Activated CD4-positive, alpha-beta T cell treated with anti-CD3 and anti-CD28 coated beads for 36 hours (primary cell): ENCODE data around the gene NBAS. TPM values are rescaled to one million over a fixed set of nuclear protein-coding genes. Genes with fewer than 3 reads are reported as not detected.

ENCODE experiments used
- ATAC-seq: fragments of 200-7000 bp; cut with Tn5 transposase; one replicate; pipeline ENCODE4 v1.10.0; 2021; ENCODE audit warnings: mild to moderate bottlenecking, moderate library complexity
- CTCF ChIA-PET: fragments of 350-600 bp; sonication (Branson Sonifier 250); formaldehyde crosslinking; loops from one replicate; lab custom pipeline; 2021; ENCODE audit warnings: antibody characterized with exemption; lab: Charles Lee
- POLR2A ChIA-PET: fragments of 350-600 bp; sonication (Branson Sonifier 250); formaldehyde crosslinking; loops from one replicate; lab custom pipeline; 2021; ENCODE audit warnings: antibody characterized with exemption, inconsistent platforms; lab: Charles Lee
- DNase-seq: peaks from one replicate; pipeline ENCODE4 v3.0.0-alpha.2; 2020
- H3K27ac Mint-ChIP-seq: one replicate; pipeline ENCODE4 v1.8.0; 2021; ENCODE audit warnings: mixed read lengths
- H3K27me3 Mint-ChIP-seq: one replicate; pipeline ENCODE4 v1.8.0; 2021; ENCODE audit warnings: mixed read lengths
- H3K36me3 Mint-ChIP-seq: one replicate; pipeline ENCODE4 v1.8.0; 2021; ENCODE audit warnings: low read depth, mixed read lengths
- H3K4me1 Mint-ChIP-seq: one replicate; pipeline ENCODE4 v1.8.0; 2021; ENCODE audit warnings: mixed read lengths
- H3K4me3 Mint-ChIP-seq: one replicate; pipeline ENCODE4 v1.8.0; 2021; ENCODE audit warnings: mild to moderate bottlenecking, moderate library complexity, mixed read lengths
- H3K9me3 Mint-ChIP-seq: one replicate; pipeline ENCODE4 v1.8.0; 2021; ENCODE audit warnings: low read depth, mixed read lengths
- intact Hi-C, 2 experiments: fragments of 100-400 bp; cut with DNase I in 1 of 2; cut with micrococcal nuclease in 1 of 2; formaldehyde crosslinking; loops; one replicate each; pipeline versions ENCODE4 v1.14.2 to v1.15.1; 2022 to 2024; cut with DNase I, micrococcal nuclease
- total RNA-seq, 2 experiments: library from RNA; stranded (reverse); gene quantifications; one replicate each; pipeline ENCODE4 v1.2.3, GENCODE V29; 2021

The NBAS gene
- total RNA-seq, 2 experiments from 2014 or later: 38.1 to 44.3 TPM

DNA sequence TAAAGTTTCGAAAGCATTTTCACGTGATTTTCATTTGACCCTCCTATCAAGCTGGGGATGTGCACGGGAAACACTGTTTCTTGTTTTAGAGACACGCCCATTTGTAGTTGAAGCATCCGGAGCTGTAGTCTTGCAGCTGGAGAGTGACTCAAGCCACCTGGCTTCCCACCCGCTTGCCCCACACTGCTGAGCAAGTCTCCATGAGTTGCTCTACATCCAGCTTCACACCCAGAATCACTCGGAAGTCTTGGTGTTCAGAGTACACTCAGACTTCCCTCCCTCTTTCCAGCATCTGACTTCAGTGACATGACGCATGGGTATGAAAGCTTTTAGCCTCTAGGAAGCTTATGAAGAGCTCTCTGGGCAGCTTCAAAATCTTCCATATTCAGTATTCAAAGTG lies 262.4 kb downstream of the NBAS start:
- H3K27ac Mint-ChIP-seq: no peak overlapping the region
- POLR2A ChIA-PET: no interaction called here
- no peak overlapping the region for H3K4me3 Mint-ChIP-seq
- H3K9me3 Mint-ChIP-seq: no peaks in the 10 kb centered on the region
- H3K27me3 Mint-ChIP-seq: no peaks in the 10 kb centered on the region
- H3K36me3 Mint-ChIP-seq: peaks cover 45% of the 10 kb centered on the region
- H3K4me1 Mint-ChIP-seq: peaks cover 19% of the 10 kb centered on the region
- DNase-seq (no peak), ATAC-seq (no peak)
- intact Hi-C loops: no loop called here
- CTCF ChIA-PET: interaction anchor here (0.9 kb wide), 1 partner anchor 65 kb away, joined by 3 read pairs; no protein-coding TSS in a partner anchor

DNA sequence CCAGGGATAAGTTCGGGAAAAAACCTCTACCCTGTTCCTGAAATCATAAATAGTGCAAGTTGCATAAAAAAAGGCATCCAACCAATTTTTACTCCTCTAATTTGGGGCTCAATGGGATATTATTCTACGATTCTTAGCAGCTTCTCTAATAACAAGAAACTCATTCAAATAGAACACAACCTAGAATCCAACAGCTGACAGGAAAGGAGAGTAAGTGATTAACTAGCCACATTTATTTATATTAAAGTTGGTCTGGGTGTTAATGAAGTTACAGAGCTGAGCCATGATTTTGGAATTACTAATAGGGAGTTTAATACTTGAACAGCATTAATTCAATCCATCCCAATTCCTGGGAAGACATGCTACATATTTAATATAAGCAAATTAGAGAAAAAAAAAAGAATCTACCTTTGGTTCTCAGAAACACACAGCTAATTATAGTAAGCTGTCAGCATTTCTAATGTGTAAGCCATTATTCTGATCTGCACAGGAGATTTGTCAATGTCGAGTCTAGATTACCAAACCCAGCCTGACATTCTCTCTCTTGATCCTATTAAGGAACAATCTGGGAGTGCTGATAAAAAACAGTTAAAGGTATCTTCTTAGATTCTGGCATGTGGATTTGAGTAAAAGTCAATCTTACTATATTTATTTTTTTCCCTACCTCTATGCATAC lies 267.7 kb downstream of the NBAS start:
- no peaks in the 10 kb centered on the region for H3K27me3 Mint-ChIP-seq
- ChIA-PET CTCF (no interaction called here), POLR2A (no interaction called here)
- H3K4me1 Mint-ChIP-seq: no peaks in the 10 kb centered on the region
- intact Hi-C loops: no loop called here
- no peaks in the 10 kb centered on the region for H3K9me3 Mint-ChIP-seq
- no peak overlapping the region for H3K27ac Mint-ChIP-seq
- ATAC-seq (no peak), DNase-seq (no peak)
- H3K36me3 Mint-ChIP-seq: peaks cover 36% of the 10 kb centered on the region
- H3K4me3 Mint-ChIP-seq: no peak overlapping the region

DNA sequence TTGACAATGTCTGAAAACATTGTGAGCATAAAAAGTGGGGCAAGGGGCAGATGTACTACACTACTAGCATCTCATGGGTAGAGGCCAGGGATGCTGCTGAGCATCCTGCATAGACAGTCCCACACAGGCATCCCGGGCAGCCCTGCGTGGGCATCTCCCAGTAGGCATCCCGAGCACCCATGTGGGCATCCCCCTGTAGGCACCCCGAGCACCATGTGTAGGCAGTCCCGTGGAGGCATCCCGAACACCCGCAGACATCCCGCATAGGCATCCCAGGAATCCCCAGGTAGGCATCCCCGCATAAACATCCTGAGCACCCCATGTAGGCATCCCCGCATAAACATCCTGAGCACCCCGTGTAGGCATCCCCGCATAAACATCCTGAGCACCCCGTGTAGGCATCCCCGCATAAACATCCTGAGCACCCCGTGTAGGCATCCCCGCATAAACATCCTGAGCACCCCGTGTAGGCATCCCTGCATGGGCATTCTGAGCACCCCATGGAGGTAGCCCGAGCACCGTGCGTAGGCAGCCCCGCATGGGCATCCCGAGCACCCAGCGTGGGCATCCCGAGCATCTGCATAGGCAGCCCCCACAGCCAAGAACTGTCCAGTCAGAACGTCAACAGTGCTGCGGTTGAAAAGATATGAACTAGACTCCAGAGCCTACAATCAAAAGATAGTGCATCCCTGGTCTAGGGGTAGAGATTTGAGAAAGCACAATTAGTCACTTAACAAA lies 273.5 kb downstream of the NBAS start:
- ChIA-PET POLR2A (no interaction called here), CTCF (no interaction called here)
- Mint-ChIP-seq H3K4me1 (no peaks in the 10 kb centered on the region), H3K36me3 (peaks cover 38% of the 10 kb centered on the region), H3K4me3 (no peak overlapping the region), H3K27ac (no peak overlapping the region), H3K27me3 (no peaks in the 10 kb centered on the region), H3K9me3 (no peaks in the 10 kb centered on the region)
- intact Hi-C loops: no loop called here
- DNase-seq (no peak), ATAC-seq (no peak)

DNA sequence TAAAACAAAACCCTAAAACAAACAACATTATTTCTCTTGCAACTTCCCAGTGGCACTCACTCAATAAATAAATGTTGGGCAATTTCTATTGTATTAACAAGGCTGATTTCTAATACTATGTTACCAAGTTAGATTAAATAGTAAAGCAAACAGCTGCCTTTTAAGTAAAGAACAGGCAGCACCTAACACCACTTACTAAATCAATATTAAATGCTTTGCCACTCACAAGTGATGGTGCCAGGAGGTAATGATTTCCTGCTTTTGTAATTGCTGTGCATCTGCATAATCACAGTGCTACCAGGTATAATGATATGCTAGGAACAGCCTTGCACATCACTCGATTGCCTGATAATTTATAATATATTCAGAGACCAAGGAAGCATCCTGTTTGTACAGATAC lies 276.5 kb downstream of the NBAS start:
- intact Hi-C loops: no loop called here
- ChIA-PET POLR2A (interaction anchor here (0.7 kb wide), 1 partner anchor 148 kb away, joined by 7 read pairs; no protein-coding TSS in a partner anchor), CTCF (interaction anchor here (0.6 kb wide), 2 partner anchors 12 to 47 kb away, joined by 3 to 5 read pairs; no protein-coding TSS in a partner anchor)
- DNase-seq (no peak), ATAC-seq (no peak)
- H3K27me3 Mint-ChIP-seq: no peaks in the 10 kb centered on the region
- H3K27ac Mint-ChIP-seq: no peak overlapping the region
- no peaks in the 10 kb centered on the region for H3K9me3 Mint-ChIP-seq
- H3K4me1 Mint-ChIP-seq: no peaks in the 10 kb centered on the region
- no peak overlapping the region for H3K4me3 Mint-ChIP-seq
- peaks cover 38% of the 10 kb centered on the region for H3K36me3 Mint-ChIP-seq

DNA sequence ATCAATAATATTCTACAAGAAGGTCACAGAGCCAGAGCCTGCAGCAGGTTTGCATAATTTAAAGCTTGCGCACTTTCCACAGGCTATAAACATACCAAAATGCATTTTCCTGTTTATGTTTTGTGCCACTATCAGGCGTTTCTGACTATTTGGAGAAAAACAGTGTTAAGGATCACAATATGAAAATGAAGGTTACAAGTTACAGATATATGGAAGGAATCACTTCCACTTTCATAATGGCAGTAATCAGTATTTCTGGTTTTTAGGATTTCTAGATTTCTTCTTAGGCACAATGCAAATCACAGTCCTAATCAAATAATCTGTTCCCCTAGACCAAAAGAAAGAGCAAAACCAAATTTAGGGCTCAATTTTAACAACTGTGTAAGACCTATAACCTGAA lies 279.5 kb downstream of the NBAS start:
- H3K36me3 Mint-ChIP-seq: peaks cover 40% of the 10 kb centered on the region
- intact Hi-C loops: no loop called here
- no peaks in the 10 kb centered on the region for H3K9me3 Mint-ChIP-seq
- DNase-seq (no peak), ATAC-seq (no peak)
- H3K27ac Mint-ChIP-seq: no peak overlapping the region
- no peaks in the 10 kb centered on the region for H3K27me3 Mint-ChIP-seq
- no peaks in the 10 kb centered on the region for H3K4me1 Mint-ChIP-seq
- ChIA-PET POLR2A (no interaction called here), CTCF (no interaction called here)
- H3K4me3 Mint-ChIP-seq: no peak overlapping the region

DNA sequence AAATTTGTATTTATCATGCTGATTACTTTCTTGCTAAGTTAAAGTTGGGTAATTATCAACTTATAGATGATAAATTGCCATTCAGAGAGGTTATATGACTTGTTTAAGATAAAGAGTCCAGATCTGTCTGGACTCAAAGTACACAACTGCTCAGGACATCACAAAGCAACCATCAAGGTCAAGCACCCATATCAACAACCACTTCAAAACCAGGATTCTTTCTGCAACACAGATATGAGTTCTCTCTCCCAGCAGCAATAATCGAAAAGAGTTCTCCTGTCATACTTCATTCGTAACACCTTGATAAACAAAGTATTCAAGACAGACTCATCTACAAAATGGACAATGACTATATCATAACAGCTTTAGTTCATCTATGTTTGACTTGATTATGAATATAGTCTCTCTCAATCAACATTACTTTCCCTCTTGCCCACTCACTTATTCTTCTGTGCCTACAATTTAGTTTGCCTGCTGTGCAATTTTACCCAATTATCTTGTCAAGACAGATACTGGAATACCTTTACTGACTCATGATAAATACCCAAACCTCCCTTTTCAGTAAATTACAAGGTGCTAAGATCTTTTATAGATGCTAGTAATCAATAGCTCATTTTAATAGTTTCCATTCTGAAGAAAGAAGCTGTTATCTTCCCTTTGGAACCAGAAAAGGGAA lies 281.8 kb downstream of the NBAS start:
- Mint-ChIP-seq H3K4me1 (no peaks in the 10 kb centered on the region), H3K27me3 (no peaks in the 10 kb centered on the region), H3K4me3 (no peak overlapping the region), H3K9me3 (no peaks in the 10 kb centered on the region), H3K36me3 (peaks cover 39% of the 10 kb centered on the region), H3K27ac (no peak overlapping the region)
- ChIA-PET POLR2A (no interaction called here), CTCF (no interaction called here)
- ATAC-seq (no peak), DNase-seq (no peak)
- intact Hi-C loops: no loop called here

DNA sequence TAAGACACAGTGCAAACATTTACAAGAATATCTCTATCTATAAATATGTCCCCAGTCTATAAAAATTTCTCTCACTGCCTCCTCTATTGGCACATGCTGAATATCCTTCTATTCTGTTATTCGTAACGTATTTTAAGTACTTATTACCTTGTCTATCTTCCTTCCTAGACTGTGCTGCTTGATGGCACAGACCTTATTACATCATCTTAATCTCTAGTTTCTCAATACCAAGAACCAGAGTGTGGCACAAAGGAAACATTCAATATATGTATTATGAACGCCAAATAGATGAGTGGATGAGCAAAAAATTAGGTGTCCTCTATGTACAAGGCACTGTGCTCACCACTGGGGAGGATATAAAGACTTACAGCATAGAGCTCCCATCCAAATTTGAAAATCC lies 282.8 kb downstream of the NBAS start:
- no peak for ATAC-seq
- POLR2A ChIA-PET: no interaction called here
- Mint-ChIP-seq H3K27me3 (no peaks in the 10 kb centered on the region), H3K4me3 (no peak overlapping the region), H3K36me3 (peaks cover 38% of the 10 kb centered on the region), H3K4me1 (no peaks in the 10 kb centered on the region), H3K27ac (no peak overlapping the region), H3K9me3 (no peaks in the 10 kb centered on the region)
- DNase-seq: no peak
- intact Hi-C loops: no loop called here
- CTCF ChIA-PET: no interaction called here

DNA sequence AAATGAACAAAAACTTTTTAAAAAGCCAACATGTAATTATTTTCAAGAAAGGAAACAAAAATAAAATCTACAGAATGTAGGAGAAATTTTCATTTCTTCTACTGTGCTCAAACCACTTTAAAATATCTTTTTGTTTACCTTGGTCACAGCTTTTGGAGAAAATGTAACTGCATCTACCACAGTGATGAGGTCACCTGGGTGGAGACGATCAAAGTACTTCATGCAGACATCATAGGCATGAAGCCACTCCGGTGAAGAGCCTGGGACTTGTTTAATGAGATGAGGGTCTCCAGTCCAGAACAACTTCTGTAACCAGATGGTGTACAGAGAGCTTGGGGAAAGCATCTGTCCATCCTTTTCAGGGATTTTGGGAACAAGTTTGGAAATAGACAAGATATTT lies 285.8 kb downstream of the NBAS start:
- H3K9me3 Mint-ChIP-seq: no peaks in the 10 kb centered on the region
- no peaks in the 10 kb centered on the region for H3K27me3 Mint-ChIP-seq
- POLR2A ChIA-PET: no interaction called here
- CTCF ChIA-PET: no interaction called here
- intact Hi-C loops: no loop called here
- DNase-seq: no peak
- H3K36me3 Mint-ChIP-seq: peaks cover 41% of the 10 kb centered on the region
- H3K27ac Mint-ChIP-seq: no peak overlapping the region
- no peak for ATAC-seq
- no peak overlapping the region for H3K4me3 Mint-ChIP-seq
- H3K4me1 Mint-ChIP-seq: no peaks in the 10 kb centered on the region

DNA sequence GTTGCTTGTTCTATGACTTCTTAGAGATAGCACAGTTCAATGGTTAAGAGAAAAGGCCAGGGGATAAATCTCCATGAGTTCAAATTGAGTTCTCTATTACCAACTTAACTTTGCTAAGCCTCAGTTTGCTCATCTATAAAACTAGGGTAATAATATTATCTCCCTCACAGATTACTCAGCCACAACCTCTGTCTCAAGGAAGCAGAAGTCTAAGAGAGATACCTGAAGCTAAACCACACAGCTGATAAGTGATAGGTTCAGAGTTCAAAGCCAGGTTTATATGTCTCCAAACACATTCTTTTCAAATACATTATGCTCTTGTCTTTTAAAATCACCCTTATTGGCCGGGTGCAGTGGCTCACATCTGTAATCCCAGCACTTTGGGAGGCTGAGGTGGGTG lies 287.7 kb downstream of the NBAS start:
- ChIA-PET POLR2A (no interaction called here), CTCF (no interaction called here)
- Mint-ChIP-seq H3K27ac (no peak overlapping the region), H3K27me3 (no peaks in the 10 kb centered on the region), H3K36me3 (peaks cover 45% of the 10 kb centered on the region), H3K4me1 (no peaks in the 10 kb centered on the region), H3K9me3 (no peaks in the 10 kb centered on the region), H3K4me3 (no peak overlapping the region)
- ATAC-seq (no peak), DNase-seq (no peak)
- intact Hi-C loops: no loop called here

DNA sequence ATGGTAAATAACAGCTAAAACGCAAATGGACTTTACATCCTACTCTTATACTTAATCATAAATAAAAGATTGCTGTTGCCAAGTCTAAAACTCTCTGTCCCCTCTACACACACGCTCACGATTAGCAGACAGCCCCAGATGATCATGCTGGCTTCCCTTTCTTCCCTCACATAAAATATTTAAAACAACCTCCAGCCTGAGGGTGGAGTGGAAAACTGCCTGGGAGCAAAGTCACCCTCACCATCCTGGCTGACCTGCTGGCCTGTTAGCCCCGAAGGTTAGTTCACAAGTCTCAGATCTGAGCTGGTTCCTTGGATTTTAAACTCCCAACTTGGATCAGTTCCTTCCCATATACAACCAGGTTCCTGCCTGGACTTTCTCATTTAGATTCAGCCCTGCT lies 288.2 kb downstream of the NBAS start:
- no peak for ATAC-seq
- Mint-ChIP-seq H3K36me3 (peaks cover 50% of the 10 kb centered on the region), H3K27me3 (no peaks in the 10 kb centered on the region), H3K9me3 (no peaks in the 10 kb centered on the region), H3K4me3 (no peak overlapping the region), H3K4me1 (no peaks in the 10 kb centered on the region), H3K27ac (no peak overlapping the region)
- intact Hi-C loops: no loop called here
- POLR2A ChIA-PET: no interaction called here
- CTCF ChIA-PET: interaction anchor here (0.6 kb wide), 1 partner anchor 28 kb away, joined by 3 read pairs; no protein-coding TSS in a partner anchor
- DNase-seq: no peak

DNA sequence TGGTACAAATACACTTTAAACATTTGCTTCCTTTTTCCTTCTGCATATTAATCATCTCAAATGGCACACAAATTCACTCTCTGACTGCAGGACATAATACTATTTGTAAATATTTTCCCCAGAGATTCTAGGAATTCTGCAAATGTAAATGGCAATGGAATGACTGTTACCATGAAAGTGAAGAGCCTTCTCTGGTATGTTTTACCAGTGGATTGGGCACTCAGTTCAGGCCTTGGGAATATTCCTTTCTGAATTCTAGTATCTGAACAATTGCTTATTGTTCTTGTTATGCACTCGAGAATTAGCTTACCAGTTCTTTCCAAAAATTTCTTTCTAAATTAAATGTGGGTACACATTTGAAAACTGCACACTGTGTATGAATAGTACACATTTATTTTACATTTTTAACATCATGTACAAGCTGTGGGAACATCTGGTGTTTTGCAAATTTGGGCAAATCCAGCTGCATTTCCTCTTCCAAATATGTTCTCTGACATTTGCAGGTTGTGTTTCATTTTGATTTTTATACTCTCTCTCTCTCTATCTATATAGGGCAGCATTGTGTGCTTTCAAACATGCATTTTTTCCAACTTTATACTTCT lies 289.1 kb downstream of the NBAS start:
- no peak for ATAC-seq
- ChIA-PET POLR2A (no interaction called here), CTCF (interaction anchor here (0.6 kb wide), 2 partner anchors 12 to 29 kb away, joined by 3 read pairs; no protein-coding TSS in a partner anchor)

More for the DNA sequence above, 289.1 kb downstream of the NBAS start:
- DNase-seq: no peak
- Mint-ChIP-seq H3K27me3 (no peaks in the 10 kb centered on the region), H3K27ac (no peak overlapping the region), H3K4me1 (no peaks in the 10 kb centered on the region), H3K36me3 (peaks cover 45% of the 10 kb centered on the region), H3K9me3 (no peaks in the 10 kb centered on the region), H3K4me3 (no peak overlapping the region)
- intact Hi-C loops: no loop called here
